Measurements from ENCODE around the gene FLYWCH1. TPM values are rescaled to one million over a fixed set of nuclear protein-coding genes. Genes with fewer than 3 reads are reported as not detected.

Gene FLYWCH1
- total RNA-seq, 3 donors from 2014 or later = 28.0 to 30.9 (median 28.2) TPM

- Histone ChIP-seq H3K27ac (no peak overlapping the region), H3K9me3 (no peaks in the 10 kb centered on the region), H3K27me3 (no peaks in the 10 kb centered on the region), H3K4me1 (peaks cover under 1 to 4% of the 10 kb centered on the region in 2 donors), H3K36me3 (no peaks in the 10 kb centered on the region), H3K4me3 (no peak overlapping the region)
- TF ChIP-seq CTCF (IDR thresholded peaks at IDR 0.05) (no peak), POLR2AphosphoS5 (IDR thresholded peaks at IDR 0.05) (no peak), POLR2A (IDR thresholded peaks at IDR 0.05) (no peak)
- DNase-seq (ENCODE audit: low spot score in 2 of 2) = no peak
- intact Hi-C loops (cut with DNase I; ENCODE audit: low total_unique reads) = no loop called here
These were observed 63.5 kb downstream of the FLYWCH1 start for GRCh38 chr16:2975161-2975795.

- DNase-seq (ENCODE audit: low spot score in 2 of 2) = no peak
- no peaks in the 10 kb centered on the region for H3K27me3 ChIP-seq
These were observed 64.5 kb downstream of the FLYWCH1 start for GRCh38 chr16:2976201-2976600.

GRCh38 chr16:2976673-2977072, 64.9 kb downstream of the FLYWCH1 start:
- intact Hi-C loops (cut with DNase I; ENCODE audit: low total_unique reads) = no loop called here
- TF ChIP-seq POLR2A (IDR thresholded peaks at IDR 0.05) (no peak), CTCF (IDR thresholded peaks at IDR 0.05) (no peak), POLR2AphosphoS5 (IDR thresholded peaks at IDR 0.05) (no peak)

More at GRCh38 chr16:2976201-2976600, 64.5 kb downstream of the FLYWCH1 start:
- H3K4me1 ChIP-seq = peaks cover 0 to 3% of the 10 kb centered on the region in 2 donors
- H3K27ac ChIP-seq = no peak overlapping the region
- no peaks in the 10 kb centered on the region for H3K36me3 ChIP-seq
- no peak overlapping the region for H3K4me3 ChIP-seq
- H3K9me3 ChIP-seq = no peaks in the 10 kb centered on the region
- TF ChIP-seq POLR2AphosphoS5 (IDR thresholded peaks at IDR 0.05) (no peak), CTCF (IDR thresholded peaks at IDR 0.05) (no peak), POLR2A (IDR thresholded peaks at IDR 0.05) (no peak)
- intact Hi-C loops (cut with DNase I; ENCODE audit: low total_unique reads) = no loop called here

GRCh38 chr16:2977440-2977839, 65.7 kb downstream of the FLYWCH1 start:
- H3K4me3 ChIP-seq = no peak overlapping the region
- intact Hi-C loops (cut with DNase I; ENCODE audit: low total_unique reads) = no loop called here
- H3K4me1 ChIP-seq = peaks cover 0 to 3% of the 10 kb centered on the region in 2 donors
- no peaks in the 10 kb centered on the region for H3K36me3 ChIP-seq
- H3K27me3 ChIP-seq = no peaks in the 10 kb centered on the region
- H3K27ac ChIP-seq = no peak overlapping the region
- H3K9me3 ChIP-seq = no peaks in the 10 kb centered on the region
- no peak for DNase-seq (ENCODE audit: low spot score in 2 of 2)
- TF ChIP-seq POLR2A (IDR thresholded peaks at IDR 0.05) (no peak), CTCF (IDR thresholded peaks at IDR 0.05) (no peak), POLR2AphosphoS5 (IDR thresholded peaks at IDR 0.05) (no peak)

More at GRCh38 chr16:2976673-2977072, 64.9 kb downstream of the FLYWCH1 start:
- Histone ChIP-seq H3K9me3 (no peaks in the 10 kb centered on the region), H3K4me3 (no peak overlapping the region), H3K4me1 (peaks cover 0 to 3% of the 10 kb centered on the region in 2 donors), H3K27ac (no peak overlapping the region), H3K27me3 (no peaks in the 10 kb centered on the region), H3K36me3 (no peaks in the 10 kb centered on the region)
- no peak for DNase-seq (ENCODE audit: low spot score in 2 of 2)

- H3K4me3 ChIP-seq = peak overlapping the region; percentile 73 to 83 (median 78)
- no peaks in the 10 kb centered on the region for H3K9me3 ChIP-seq
- TF ChIP-seq CTCF (IDR thresholded peaks at IDR 0.05) (no peak), POLR2A (IDR thresholded peaks at IDR 0.05) (no peak), POLR2AphosphoS5 (IDR thresholded peaks at IDR 0.05) (no peak)
- DNase-seq (ENCODE audit: low spot score in 2 of 2) = no peak
- no peak overlapping the region for H3K27ac ChIP-seq
- peaks cover 3 to 6% of the 10 kb centered on the region in 2 donors for H3K4me1 ChIP-seq
- H3K27me3 ChIP-seq = no peaks in the 10 kb centered on the region
- intact Hi-C loops (cut with DNase I; ENCODE audit: low total_unique reads) = no loop called here
- H3K36me3 ChIP-seq = no peaks in the 10 kb centered on the region
These were observed 68.0 kb downstream of the FLYWCH1 start for GRCh38 chr16:2979669-2980226.
